Retinal pigment epithelial cell (primary cell): ENCODE data around the gene TEX36.
"Not testable (repeated sequence)": the region's sequence is repeated elsewhere in the genome, so short reads cannot be mapped to it uniquely, and the experiment has no call there.

Experiments
- DNase-seq: peaks from one replicate; pipeline ENCODE4 v3.0.0-alpha.2; 2010; ENCODE audit warnings: low read depth
- H3K4me3 ChIP-seq: 2 replicates; pipeline ENCODE4 v1.5.1; 2011; ENCODE audit warnings: mild to moderate bottlenecking, low read length, control low read depth, moderate library complexity
- TF ChIP-seq, protein P1 (sequence below): conservative IDR thresholded peaks from 2 replicates; pipeline ENCODE4 v1.5.1; 2011; ENCODE audit warnings: low read depth, low read length, control low read depth, inconsistent platforms

TEX36 gene

GRCh38 chr10:125628104-125629049 is 54.6 kb downstream of the TEX36 start:
- TF ChIP-seq, protein P1, sequence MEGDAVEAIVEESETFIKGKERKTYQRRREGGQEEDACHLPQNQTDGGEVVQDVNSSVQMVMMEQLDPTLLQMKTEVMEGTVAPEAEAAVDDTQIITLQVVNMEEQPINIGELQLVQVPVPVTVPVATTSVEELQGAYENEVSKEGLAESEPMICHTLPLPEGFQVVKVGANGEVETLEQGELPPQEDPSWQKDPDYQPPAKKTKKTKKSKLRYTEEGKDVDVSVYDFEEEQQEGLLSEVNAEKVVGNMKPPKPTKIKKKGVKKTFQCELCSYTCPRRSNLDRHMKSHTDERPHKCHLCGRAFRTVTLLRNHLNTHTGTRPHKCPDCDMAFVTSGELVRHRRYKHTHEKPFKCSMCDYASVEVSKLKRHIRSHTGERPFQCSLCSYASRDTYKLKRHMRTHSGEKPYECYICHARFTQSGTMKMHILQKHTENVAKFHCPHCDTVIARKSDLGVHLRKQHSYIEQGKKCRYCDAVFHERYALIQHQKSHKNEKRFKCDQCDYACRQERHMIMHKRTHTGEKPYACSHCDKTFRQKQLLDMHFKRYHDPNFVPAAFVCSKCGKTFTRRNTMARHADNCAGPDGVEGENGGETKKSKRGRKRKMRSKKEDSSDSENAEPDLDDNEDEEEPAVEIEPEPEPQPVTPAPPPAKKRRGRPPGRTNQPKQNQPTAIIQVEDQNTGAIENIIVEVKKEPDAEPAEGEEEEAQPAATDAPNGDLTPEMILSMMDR = no peak
- no peak overlapping the region for H3K4me3 ChIP-seq
- DNase-seq = no peak

DNA sequence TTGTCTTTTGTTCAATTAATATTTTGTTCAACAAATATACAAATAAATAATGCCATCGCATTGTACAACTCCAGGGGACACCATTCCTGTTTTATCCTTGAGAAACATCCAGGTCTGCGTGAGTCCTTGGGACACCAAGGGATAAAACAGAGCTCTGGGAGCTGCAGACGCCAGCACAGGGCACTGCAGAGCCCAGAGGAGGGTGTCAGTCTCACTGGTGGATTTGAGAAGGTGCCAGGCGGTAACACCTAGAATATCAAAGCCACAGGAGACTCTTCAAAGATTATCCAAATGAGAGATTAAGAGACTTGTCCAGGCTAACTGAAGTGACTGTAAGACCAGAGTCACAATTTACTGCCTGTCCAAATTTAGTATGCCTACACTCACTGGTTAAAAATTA is 55.3 kb downstream of the TEX36 start:
- DNase-seq = no peak
- TF ChIP-seq, protein P1 = no peak
- H3K4me3 ChIP-seq = no peak overlapping the region

- no peak overlapping the region for H3K4me3 ChIP-seq
- TF ChIP-seq, protein P1 = no peak
- no peak for DNase-seq
These were observed 56.3 kb downstream of the TEX36 start for GRCh38 chr10:125626671-125627070.

- DNase-seq = no peak
- TF ChIP-seq, protein P1 = no peak
- no peak overlapping the region for H3K4me3 ChIP-seq
These were observed 57.4 kb downstream of the TEX36 start for GRCh38 chr10:125625586-125625985.

DNA sequence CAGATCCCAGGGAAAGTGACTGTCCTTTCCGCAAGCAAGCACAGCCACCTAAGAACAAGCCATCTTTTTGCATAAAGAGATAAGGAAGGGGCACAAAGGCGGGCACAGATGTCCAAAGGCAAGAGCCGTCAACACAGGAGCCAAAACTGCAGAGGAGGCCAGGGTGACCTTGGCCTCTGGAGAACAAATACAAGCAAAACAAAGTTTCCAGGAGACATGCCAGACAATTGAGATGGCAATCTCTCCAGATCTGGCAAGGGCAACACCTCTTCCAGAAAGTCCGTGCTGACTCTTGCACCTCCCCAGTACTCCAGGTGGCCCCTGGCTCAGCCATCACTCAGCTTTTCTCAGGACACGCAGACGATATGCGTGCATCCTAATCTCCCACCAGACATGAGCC is 58.2 kb downstream of the TEX36 start:
- DNase-seq = no peak
- TF ChIP-seq, protein P1 = no peak
- no peak overlapping the region for H3K4me3 ChIP-seq

DNA sequence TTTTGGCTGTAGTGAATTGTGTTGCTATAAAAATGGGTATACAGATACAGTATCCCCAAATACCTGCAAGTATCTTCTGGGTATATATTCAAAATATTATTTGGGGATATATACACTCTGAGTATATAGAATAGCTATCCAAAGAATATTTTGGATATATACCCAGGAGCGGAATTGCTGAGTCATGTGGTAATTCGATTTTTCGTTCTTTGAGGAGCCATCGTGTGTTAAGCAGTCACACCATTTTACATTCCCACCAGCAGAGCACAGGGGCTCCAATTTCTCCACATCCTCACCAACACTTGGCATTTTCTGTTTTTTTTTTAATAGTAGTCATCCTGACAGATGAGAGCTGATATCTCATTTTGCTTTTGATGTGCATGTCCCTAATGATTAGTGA is 61.9 kb downstream of the TEX36 start:
- no peak overlapping the region for H3K4me3 ChIP-seq
- TF ChIP-seq, protein P1 = no peak

DNA sequence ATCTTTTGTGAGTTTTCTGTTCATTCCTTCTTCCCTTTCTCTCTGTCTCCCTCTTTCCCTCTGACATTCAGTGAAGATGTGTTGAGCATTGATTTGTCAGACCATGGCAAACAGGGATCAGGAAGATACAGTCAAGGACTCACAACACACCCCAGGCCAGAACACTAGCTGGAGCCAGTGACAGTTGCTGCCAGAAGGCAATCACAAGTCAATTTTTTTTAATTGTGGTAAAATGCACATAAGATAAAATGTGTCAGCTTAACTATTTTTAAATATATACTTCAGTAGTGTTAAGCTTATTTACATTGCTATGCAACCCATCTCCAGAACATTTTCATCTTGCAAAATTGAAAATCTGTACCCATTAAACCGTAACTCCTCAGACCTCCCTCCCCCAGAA is 62.6 kb downstream of the TEX36 start:
- TF ChIP-seq, protein P1 = no peak
- DNase-seq = no peak

More for the DNA sequence above, 61.9 kb downstream of the TEX36 start:
- DNase-seq = no peak

DNA sequence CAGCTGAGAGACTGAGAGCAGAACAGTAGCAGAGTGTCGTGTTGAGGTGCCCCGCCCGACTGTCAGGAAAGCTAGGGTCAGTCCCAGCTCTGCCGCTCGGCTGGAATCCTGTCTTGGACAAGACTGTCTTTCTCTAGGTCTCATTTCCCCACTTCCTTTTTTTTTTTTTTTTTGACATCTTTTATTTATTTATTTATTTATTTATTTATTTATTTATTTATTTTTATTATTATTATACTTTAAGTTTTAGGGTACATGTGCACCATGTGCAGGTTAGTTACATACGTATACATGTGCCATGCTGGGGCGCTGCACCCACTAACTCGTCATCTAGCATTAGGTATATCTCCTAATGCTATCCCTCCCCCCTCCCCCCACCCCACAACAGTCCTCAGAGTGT is 69.9 kb downstream of the TEX36 start:
- DNase-seq = not testable (repeated sequence)

More for the DNA sequence above, 62.6 kb downstream of the TEX36 start:
- no peak overlapping the region for H3K4me3 ChIP-seq

More for the DNA sequence above, 69.9 kb downstream of the TEX36 start:
- H3K4me3 ChIP-seq = not testable (repeated sequence)
